NOMO-1 treated with DMSO at 0.1 percent for 48 hours (cell line): ENCODE measurements around the gene ECHS1.
"Not testable (repeated sequence)": the region's sequence is repeated elsewhere in the genome, so short reads cannot be mapped to it uniquely, and the experiment has no call there.

Experiments used
- DNase-seq: peaks from one replicate; lab custom pipeline; 2025; ENCODE audit not compliant: unreplicated experiment; lab: John Stamatoyannopoulos, UW

The ECHS1 gene

GRCh38 chr10:133325440-133326222 lies 47.5 kb downstream of the ECHS1 start:
- no peak for DNase-seq

- no peak for DNase-seq
Measured at GRCh38 chr10:133324857-133325260, 48.3 kb downstream of the ECHS1 start.

- DNase-seq: no peak
Measured at GRCh38 chr10:133324198-133324792, 48.9 kb downstream of the ECHS1 start.

- not testable (repeated sequence) for DNase-seq
Measured at GRCh38 chr10:133322064-133322709, 51.0 kb downstream of the ECHS1 start.

GRCh38 chr10:133320852-133321422 lies 52.2 kb downstream of the ECHS1 start:
- DNase-seq: not testable (repeated sequence)

GRCh38 chr10:133318494-133319127 lies 54.5 kb downstream of the ECHS1 start:
- DNase-seq: peak; percentile 57

- no peak for DNase-seq
Measured at GRCh38 chr10:133316732-133317131, 56.4 kb downstream of the ECHS1 start.

GRCh38 chr10:133316266-133316665 lies 56.9 kb downstream of the ECHS1 start:
- DNase-seq: no peak

GRCh38 chr10:133315847-133316246 lies 57.3 kb downstream of the ECHS1 start:
- DNase-seq: no peak

GRCh38 chr10:133314911-133315310 lies 58.2 kb downstream of the ECHS1 start:
- no peak for DNase-seq

GRCh38 chr10:133313192-133313591 lies 60.0 kb downstream of the ECHS1 start:
- DNase-seq: no peak

GRCh38 chr10:133312769-133313145 lies 60.4 kb downstream of the ECHS1 start:
- no peak for DNase-seq
